Vagina (tissue), 2 donors: ENCODE measurements around the gene ISCU.

ENCODE experiments used
- POLR2A ChIP-seq, 2 donors: fragments of 450-650 bp; IDR thresholded peaks; one replicate each; pipeline ENCODE4 v1.6.1; 2017; ENCODE audit warnings: antibody characterized with exemption in 2 of 2, mild to moderate bottlenecking in 2 of 2, moderate library complexity in 2 of 2
- TF ChIP-seq, protein P1 (sequence below), 3 experiments: fragments of 450-650 bp in 2 of 3; fragments of 200-600 bp in 1 of 3; sonication (generic) in 1 of 3; IDR thresholded peaks; one replicate each; pipeline ENCODE4 v1.5.1; 2017 to 2019; ENCODE audit warnings: antibody characterized with exemption in 3 of 3, mild to moderate bottlenecking in 2 of 3, moderate library complexity in 2 of 3

DNA sequence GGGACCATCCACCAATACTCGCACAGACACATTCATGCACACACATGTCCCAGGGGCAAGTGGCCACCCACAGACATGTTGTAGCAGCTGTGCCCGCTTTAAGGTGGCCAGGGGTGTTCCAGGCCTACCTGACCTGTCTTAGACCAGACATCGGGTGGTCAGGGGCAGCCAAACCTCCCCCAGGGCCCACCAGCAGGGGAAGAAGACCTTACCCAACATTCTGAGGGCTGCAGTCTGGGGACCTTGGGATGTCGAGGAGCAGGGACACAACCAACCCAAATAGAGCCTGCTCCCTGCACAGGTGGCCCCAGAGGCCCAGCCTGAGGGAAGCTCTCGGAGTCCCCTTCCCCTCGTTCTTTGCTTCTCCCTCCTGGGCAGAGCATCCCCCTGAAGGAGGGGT lies 37.1 kb downstream of the ISCU start:
- TF ChIP-seq, protein P1, sequence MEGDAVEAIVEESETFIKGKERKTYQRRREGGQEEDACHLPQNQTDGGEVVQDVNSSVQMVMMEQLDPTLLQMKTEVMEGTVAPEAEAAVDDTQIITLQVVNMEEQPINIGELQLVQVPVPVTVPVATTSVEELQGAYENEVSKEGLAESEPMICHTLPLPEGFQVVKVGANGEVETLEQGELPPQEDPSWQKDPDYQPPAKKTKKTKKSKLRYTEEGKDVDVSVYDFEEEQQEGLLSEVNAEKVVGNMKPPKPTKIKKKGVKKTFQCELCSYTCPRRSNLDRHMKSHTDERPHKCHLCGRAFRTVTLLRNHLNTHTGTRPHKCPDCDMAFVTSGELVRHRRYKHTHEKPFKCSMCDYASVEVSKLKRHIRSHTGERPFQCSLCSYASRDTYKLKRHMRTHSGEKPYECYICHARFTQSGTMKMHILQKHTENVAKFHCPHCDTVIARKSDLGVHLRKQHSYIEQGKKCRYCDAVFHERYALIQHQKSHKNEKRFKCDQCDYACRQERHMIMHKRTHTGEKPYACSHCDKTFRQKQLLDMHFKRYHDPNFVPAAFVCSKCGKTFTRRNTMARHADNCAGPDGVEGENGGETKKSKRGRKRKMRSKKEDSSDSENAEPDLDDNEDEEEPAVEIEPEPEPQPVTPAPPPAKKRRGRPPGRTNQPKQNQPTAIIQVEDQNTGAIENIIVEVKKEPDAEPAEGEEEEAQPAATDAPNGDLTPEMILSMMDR (IDR thresholded peaks at IDR 0.05), result no peak
- TF ChIP-seq POLR2A (IDR thresholded peaks at IDR 0.05), result no peak
